ENCODE measurements around the gene ZNF253. TPM values are rescaled to one million over a fixed set of nuclear protein-coding genes. Genes with fewer than 3 reads are reported as not detected.

The ZNF253 gene
- total and polyA plus RNA-seq, 2 of the 13 experiments (the other 11 are each of a cell fraction or from before 2014, with no cell fraction given), result 3.5 to 10.6 TPM

DNA sequence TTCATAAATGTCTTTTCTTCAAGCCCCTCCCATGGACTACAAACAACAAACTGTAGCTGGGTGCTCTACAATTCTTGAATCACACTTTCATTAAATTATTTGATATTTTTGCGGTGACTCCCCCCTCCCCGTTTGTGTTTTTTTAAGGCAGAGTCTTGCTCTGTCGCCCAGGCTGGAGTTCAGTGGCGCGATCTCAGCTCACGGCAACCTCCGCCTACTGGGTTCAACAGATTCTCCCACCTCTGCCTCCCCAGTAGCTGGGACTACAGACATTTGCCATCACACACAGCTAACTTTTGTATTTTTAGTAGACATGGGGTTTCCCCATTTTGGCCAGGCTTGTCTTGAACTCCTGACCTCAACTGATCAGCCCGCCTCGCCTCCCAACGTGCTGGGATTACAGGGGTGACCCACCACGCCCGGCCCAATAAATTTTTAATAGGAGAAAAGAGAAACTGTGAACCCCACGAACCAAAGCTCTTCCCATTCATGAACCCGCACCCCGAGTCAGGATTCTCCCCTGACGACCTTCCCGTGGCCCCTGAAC lies 44.8 kb upstream of the ZNF253 start:
- DNase-seq (ENCODE audit: low spot score), result no peak
- H3K9me3 ChIP-seq (ENCODE audit: low read length), result peaks cover 51% of the 10 kb centered on the region
- H3K27ac ChIP-seq (ENCODE audit: extremely low read length, insufficient read depth, low read length), result no peak overlapping the region
- TF ChIP-seq TMF1 (CRISPR knock-in tag; IDR thresholded peaks at IDR 0.05; ENCODE audit: low read depth) (no peak), ZNF446 (CRISPR knock-in tag; IDR thresholded peaks at IDR 0.05) (no peak), RFX3 (CRISPR knock-in tag; IDR thresholded peaks at IDR 0.05) (no peak), ZNF101 (CRISPR knock-in tag; IDR thresholded peaks at IDR 0.05; ENCODE audit: borderline replicate concordance, low read depth) (no peak), KLF15 (CRISPR knock-in tag; IDR thresholded peaks at IDR 0.05; ENCODE audit: borderline replicate concordance) (no peak), ZNF333 (CRISPR knock-in tag; IDR thresholded peaks at IDR 0.05; ENCODE audit: borderline replicate concordance) (no peak), YY1 (IDR thresholded peaks at IDR 0.05; ENCODE audit: insufficient read depth, insufficient replicate concordance, low read depth, low read length) (no peak), HOXD1 (CRISPR knock-in tag; IDR thresholded peaks at IDR 0.05) (no peak), EZH2 (conservative IDR thresholded peaks at IDR 0.05; ENCODE audit: low read depth, low read length) (no peak), HDAC2 (CRISPR knock-in tag; IDR thresholded peaks at IDR 0.05) (no peak)
- TF ChIP-seq, protein P1, sequence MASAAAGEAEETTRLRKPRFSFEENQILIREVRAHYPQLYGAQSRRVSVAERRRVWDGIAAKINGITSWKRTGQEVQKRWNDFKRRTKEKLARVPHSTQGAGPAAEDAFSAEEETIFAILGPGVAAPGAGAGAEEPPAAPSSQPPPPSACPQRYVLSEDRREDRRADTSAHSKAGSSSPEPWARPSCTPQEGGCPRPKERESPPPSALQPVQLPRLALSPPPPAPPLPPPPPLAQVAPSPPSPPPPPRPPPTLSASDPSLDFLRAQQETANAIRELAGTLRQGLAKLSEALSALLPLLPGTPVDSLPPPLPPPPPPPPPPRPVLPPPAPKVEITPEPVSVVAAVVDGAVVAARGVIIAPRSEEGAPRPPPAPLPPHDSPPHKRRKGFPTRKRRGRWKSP (CRISPR knock-in tag; IDR thresholded peaks at IDR 0.05), result no peak
- TF ChIP-seq, protein P2, sequence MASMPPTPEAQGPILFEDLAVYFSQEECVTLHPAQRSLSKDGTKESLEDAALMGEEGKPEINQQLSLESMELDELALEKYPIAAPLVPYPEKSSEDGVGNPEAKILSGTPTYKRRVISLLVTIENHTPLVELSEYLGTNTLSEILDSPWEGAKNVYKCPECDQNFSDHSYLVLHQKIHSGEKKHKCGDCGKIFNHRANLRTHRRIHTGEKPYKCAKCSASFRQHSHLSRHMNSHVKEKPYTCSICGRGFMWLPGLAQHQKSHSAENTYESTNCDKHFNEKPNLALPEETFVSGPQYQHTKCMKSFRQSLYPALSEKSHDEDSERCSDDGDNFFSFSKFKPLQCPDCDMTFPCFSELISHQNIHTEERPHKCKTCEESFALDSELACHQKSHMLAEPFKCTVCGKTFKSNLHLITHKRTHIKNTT (CRISPR knock-in tag; IDR thresholded peaks at IDR 0.05), result no peak
- TF ChIP-seq, protein P3, sequence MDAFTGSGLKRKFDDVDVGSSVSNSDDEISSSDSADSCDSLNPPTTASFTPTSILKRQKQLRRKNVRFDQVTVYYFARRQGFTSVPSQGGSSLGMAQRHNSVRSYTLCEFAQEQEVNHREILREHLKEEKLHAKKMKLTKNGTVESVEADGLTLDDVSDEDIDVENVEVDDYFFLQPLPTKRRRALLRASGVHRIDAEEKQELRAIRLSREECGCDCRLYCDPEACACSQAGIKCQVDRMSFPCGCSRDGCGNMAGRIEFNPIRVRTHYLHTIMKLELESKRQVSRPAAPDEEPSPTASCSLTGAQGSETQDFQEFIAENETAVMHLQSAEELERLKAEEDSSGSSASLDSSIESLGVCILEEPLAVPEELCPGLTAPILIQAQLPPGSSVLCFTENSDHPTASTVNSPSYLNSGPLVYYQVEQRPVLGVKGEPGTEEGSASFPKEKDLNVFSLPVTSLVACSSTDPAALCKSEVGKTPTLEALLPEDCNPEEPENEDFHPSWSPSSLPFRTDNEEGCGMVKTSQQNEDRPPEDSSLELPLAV (CRISPR knock-in tag; conservative IDR thresholded peaks at IDR 0.05; ENCODE audit: low read depth), result no peak
- no peak for FAIRE-seq
- H4K20me1 ChIP-seq (ENCODE audit: insufficient read depth, low read length), result no peaks in the 10 kb centered on the region
- H3K4me2 ChIP-seq (ENCODE audit: low read depth, low read length), result no peak overlapping the region
- H3K36me3 ChIP-seq (replicated peaks in 1 of 2; ENCODE audit: control insufficient read depth in 1 of 2, insufficient read depth in 2 of 2, low read length in 2 of 2), result no peaks in the 10 kb centered on the region
- ATAC-seq, result no peak
- BruUV-seq (replicated peaks), result no TSS peak
- no peaks in the 10 kb centered on the region for H3K27me3 ChIP-seq (ENCODE audit: control insufficient read depth in 1 of 2, insufficient read depth in 2 of 2, low read length in 2 of 2)
- ChIA-PET POLR2A (no interaction called here), CTCF (ENCODE audit: low intra/inter-chr PET ratio, low total read pairs) (no interaction called here)
- no peaks in the 10 kb centered on the region for H3K79me2 ChIP-seq (ENCODE audit: insufficient read depth, low read length)
- in situ Hi-C loops (cut with HindIII; ENCODE audit: extremely low pct_ligation_motif_present, low pct_unique_long_range_greater_than_20kb) (no loop called here), intact Hi-C loops (cut with micrococcal nuclease; ENCODE audit: unreplicated experiment) (no loop called here)
- H3K9ac ChIP-seq (ENCODE audit: insufficient read depth, low read depth, low read length), result no peak overlapping the region
- no peak overlapping the region for H2AFZ ChIP-seq (ENCODE audit: low read length)
- WGBS (ENCODE audit: low lambda C conversion rate), result 89% methylated on average over 17 of the region's 17 CpGs
- H3K4me1 ChIP-seq (ENCODE audit: insufficient read depth, low read length), result no peaks in the 10 kb centered on the region
- H3K4me3 ChIP-seq (replicated peaks in 1 of 3; ENCODE audit: insufficient read depth in 1 of 3, low read depth in 2 of 3, low read length in 3 of 3), result no peak overlapping the region

Measured in HepG2 (cell line).